ENCODE data around the gene CMPK1. TPM values are rescaled to one million over a fixed set of nuclear protein-coding genes. Genes with fewer than 3 reads are reported as not detected.
A peak's percentile ranks its signal among the peaks of the same experiment; 100 is the strongest.

The CMPK1 gene
- total RNA-seq, 4 donors from 2014 or later = 69.9 to 105 (median 99.2) TPM

GRCh38 chr1:47412437-47412836, 78.8 kb downstream of the CMPK1 start:
- WGBS, 2 donors = 71% methylated on average over 14 of the region's 14 CpGs; no CpG with 5 or more reads in 1 of the 2 donors
- Histone ChIP-seq H3K4me3 (no peak overlapping the region), H3K36me3 (no peaks in the 10 kb centered on the region), H3K27me3 (peaks cover 0 to 22% of the 10 kb centered on the region in 2 donors), H3K27ac (peak overlapping the region in 1 of 4 donors; percentile 26), H3K9me3 (no peaks in the 10 kb centered on the region), H3K4me1 (peaks cover 0 to 34% (median 0%) of the 10 kb centered on the region in 4 donors)
- no peak for DNase-seq (ENCODE audit: low spot score in 2 of 2)
- no peak for TF ChIP-seq POLR2A (IDR thresholded peaks at IDR 0.05)
- no peak for TF ChIP-seq CTCF (IDR thresholded peaks at IDR 0.05)
- TF ChIP-seq EP300 (IDR thresholded peaks at IDR 0.05) = no peak

- no peak for DNase-seq (ENCODE audit: low spot score in 2 of 2)
- TF ChIP-seq POLR2A (IDR thresholded peaks at IDR 0.05) (no peak), CTCF (IDR thresholded peaks at IDR 0.05) (no peak), EP300 (IDR thresholded peaks at IDR 0.05) (no peak)
- Histone ChIP-seq H3K4me3 (peak within 1 kb of the TSS in 3 of 4 donors; percentile 10 to 38 (median 23)), H3K27me3 (peaks cover 0 to 43% of the 10 kb centered on the region in 2 donors), H3K36me3 (no peaks in the 10 kb centered on the region), H3K27ac (no peak within 1 kb of the TSS), H3K9me3 (no peaks in the 10 kb centered on the region), H3K4me1 (peaks cover 0 to 8% (median 0%) of the 10 kb centered on the region in 4 donors)
- 18 to 27% methylated on average over 21 of the region's 21 CpGs for WGBS, 2 donors
These were observed 82.2 kb downstream of the CMPK1 start, which contains the start of gene FOXE3 for GRCh38 chr1:47415728-47416318. Gene FOXE3 (plus strand): TSS chr1:47416285. CDS start chr1:47416316, 31 bp downstream.

GRCh38 chr1:47416319-47417169, 83.0 kb downstream of the CMPK1 start:
- Histone ChIP-seq H3K4me1 (peaks cover 0 to 8% (median 0%) of the 10 kb centered on the region in 4 donors), H3K27me3 (peaks cover 0 to 43% of the 10 kb centered on the region in 2 donors), H3K27ac (no peak overlapping the region), H3K4me3 (peak overlapping the region in 3 of 4 donors; percentile 10 to 38 (median 23)), H3K9me3 (no peaks in the 10 kb centered on the region), H3K36me3 (no peaks in the 10 kb centered on the region)
- 2 to 3% methylated on average over 51 to 72 of the region's 134 CpGs for WGBS, 2 donors
- DNase-seq (ENCODE audit: low spot score in 2 of 2) = no peak
- TF ChIP-seq CTCF (IDR thresholded peaks at IDR 0.05) (no peak), EP300 (IDR thresholded peaks at IDR 0.05) (no peak), POLR2A (IDR thresholded peaks at IDR 0.05) (no peak)

- no peak for TF ChIP-seq POLR2A (IDR thresholded peaks at IDR 0.05)
- no peak for TF ChIP-seq EP300 (IDR thresholded peaks at IDR 0.05)
- no peak for TF ChIP-seq CTCF (IDR thresholded peaks at IDR 0.05)
- H3K36me3 ChIP-seq = no peaks in the 10 kb centered on the region
- peak overlapping the region in 1 of 4 donors; percentile 38 for H3K4me3 ChIP-seq
- H3K4me1 ChIP-seq = peaks cover 0 to 8% (median 0%) of the 10 kb centered on the region in 4 donors
- H3K27ac ChIP-seq = no peak overlapping the region
- WGBS, 2 donors = 49 to 52% methylated on average over 19 to 25 of the region's 39 CpGs
- DNase-seq (ENCODE audit: low spot score in 2 of 2) = no peak
- peaks cover 0 to 43% of the 10 kb centered on the region in 2 donors for H3K27me3 ChIP-seq
- no peaks in the 10 kb centered on the region for H3K9me3 ChIP-seq
These were observed 83.8 kb downstream of the CMPK1 start for GRCh38 chr1:47417170-47418044.
